HepG2 (cell line): ENCODE data around the gene PGC. TPM values are rescaled to one million over a fixed set of nuclear protein-coding genes. Genes with fewer than 3 reads are reported as not detected.

Experiments used
- EZH2 ChIP-seq: conservative IDR thresholded peaks from 2 replicates; pipeline ENCODE4 v1.6.1; 2012; ENCODE audit warnings: mild to moderate bottlenecking, low read depth, low read length, moderate library complexity
- HNF4G ChIP-seq, 2 experiments: sonication (generic) in 1 of 2; formaldehyde crosslinking in 1 of 2; IDR thresholded peaks; 2 replicates each; pipeline versions ENCODE4 v1.4.0 to v1.6.1; 2011 to 2020; ENCODE audit warnings: borderline replicate concordance in 2 of 2, low read depth in 2 of 2, mild to moderate bottlenecking in 2 of 2, low read length in 1 of 2, missing genetic modification reagents in 1 of 2, moderate library complexity in 1 of 2
- JUNB ChIP-seq: sonication (generic); formaldehyde crosslinking; IDR thresholded peaks from 2 replicates; pipeline ENCODE4 v1.8.0; 2022; ENCODE audit warnings: missing genetic modification reagents, mild to moderate bottlenecking, borderline replicate concordance
- KLF9 ChIP-seq: IDR thresholded peaks from 2 replicates; pipeline ENCODE4 v1.6.1; 2016; ENCODE audit warnings: low read depth
- MED8 ChIP-seq: sonication (generic); formaldehyde crosslinking; IDR thresholded peaks from 2 replicates; pipeline ENCODE4 v1.8.1; 2023; ENCODE audit warnings: mild to moderate bottlenecking, missing genetic modification reagents; ENCODE audit not compliant: insufficient replicate concordance
- REPIN1 ChIP-seq: sonication (generic); formaldehyde crosslinking; IDR thresholded peaks from 2 replicates; pipeline ENCODE4 v1.8.0; 2022; ENCODE audit warnings: missing genetic modification reagents, low read depth, mild to moderate bottlenecking, borderline replicate concordance
- SNAI1 ChIP-seq: sonication (generic); formaldehyde crosslinking; IDR thresholded peaks from 2 replicates; pipeline ENCODE4 v1.5.0; 2020; ENCODE audit warnings: mild to moderate bottlenecking, missing genetic modification reagents, borderline replicate concordance
- SOX13 ChIP-seq, 3 experiments: fragments of 450-650 bp in 1 of 3; sonication (generic) in 1 of 3; formaldehyde crosslinking in 1 of 3; IDR thresholded peaks in 2 of 3; conservative IDR thresholded peaks in 1 of 3; 2 replicates each; pipeline versions ENCODE4 v1.5.0 to v1.6.1; 2016 to 2020; ENCODE audit warnings: antibody characterized with exemption in 1 of 3, mild to moderate bottlenecking in 1 of 3, missing compliant biosample characterization in 1 of 3, missing genetic modification reagents in 1 of 3, moderate library complexity in 1 of 3
- ZKSCAN1 ChIP-seq: fragments of 150-350 bp; IDR thresholded peaks from 2 replicates; pipeline ENCODE4 v1.6.1; 2014; ENCODE audit warnings: low read length
- ZNF282 ChIP-seq: fragments of 450-650 bp; IDR thresholded peaks from 2 replicates; pipeline ENCODE4 v1.6.1; 2018; ENCODE audit not compliant: partially characterized antibody
- ZNF3 ChIP-seq: IDR thresholded peaks from 2 replicates; pipeline ENCODE4 v1.7.0; 2017; ENCODE audit warnings: inconsistent platforms
- ZNF333 ChIP-seq: sonication (generic); formaldehyde crosslinking; IDR thresholded peaks from 2 replicates; pipeline ENCODE4 v1.4.0; 2020; ENCODE audit warnings: mild to moderate bottlenecking, missing genetic modification reagents, borderline replicate concordance
- ZNF430 ChIP-seq: sonication (generic); formaldehyde crosslinking; IDR thresholded peaks from 2 replicates; pipeline ENCODE4 v1.9.0; 2021; ENCODE audit warnings: mild to moderate bottlenecking, missing genetic modification reagents
- ZNF788 ChIP-seq: sonication (generic); formaldehyde crosslinking; IDR thresholded peaks from 2 replicates; pipeline ENCODE4 v1.5.0; 2020; ENCODE audit warnings: mild to moderate bottlenecking, missing genetic modification reagents, borderline replicate concordance
- ZSCAN25 ChIP-seq: sonication (generic); formaldehyde crosslinking; IDR thresholded peaks from 2 replicates; pipeline ENCODE4 v1.8.0; 2022; ENCODE audit warnings: mild to moderate bottlenecking, missing genetic modification reagents
- ZSCAN31 ChIP-seq: sonication (generic); formaldehyde crosslinking; IDR thresholded peaks from 2 replicates; pipeline ENCODE4 v1.5.0; 2020; ENCODE audit warnings: low read depth, mild to moderate bottlenecking, missing genetic modification reagents
- polyA plus RNA-seq, 8 experiments: library from polyadenylated mRNA; depleted of rRNA in 3 of 8; stranded (reverse) in 7 of 8; unstranded in 1 of 8; fragments of >200 nt; fragmentation: Illumina TruSeq in 4 of 8; extraction: Trizol in 4 of 8; gene quantifications; 2 replicates each; pipeline versions ENCODE4 v1.2.1 to v1.2.3, GENCODE V29; 2011 to 2016; ENCODE audit warnings: low read depth in 4 of 8, missing spikeins in 1 of 8, mixed read lengths in 1 of 8; ENCODE audit not compliant: insufficient read depth in 1 of 8
- total RNA-seq, 5 experiments: library from RNA; depleted of rRNA; stranded (reverse); fragments of >200 nt; fragmentation: Illumina TruSeq; extraction: Trizol; gene quantifications; 2 replicates each; pipeline ENCODE4 v1.2.3, GENCODE V29; 2016; ENCODE audit warnings: low read depth in 1 of 5
- TF ChIP-seq, protein P1 (sequence below): sonication (generic); formaldehyde crosslinking; IDR thresholded peaks from 2 replicates; pipeline ENCODE4 v1.5.0; 2020; ENCODE audit warnings: mild to moderate bottlenecking, missing genetic modification reagents
- TF ChIP-seq, protein P2 (sequence below): sonication (generic); formaldehyde crosslinking; IDR thresholded peaks from 2 replicates; pipeline ENCODE4 v1.4.0; 2020; ENCODE audit warnings: missing genetic modification reagents
- TF ChIP-seq, protein P3 (sequence below): IDR thresholded peaks from 2 replicates; pipeline ENCODE4 v1.6.1; 2016; ENCODE audit warnings: missing biosample characterization, missing genetic modification reagents, low read depth
- TF ChIP-seq, protein P4 (sequence below): sonication (generic); formaldehyde crosslinking; IDR thresholded peaks from 2 replicates; pipeline ENCODE4 v1.5.0; 2020; ENCODE audit warnings: missing genetic modification reagents, mild to moderate bottlenecking, borderline replicate concordance

The PGC gene
- total and polyA plus RNA-seq, 2 of the 13 experiments (the other 11 are each of a cell fraction or from before 2014, with no cell fraction given) = 426 to 502 TPM

DNA sequence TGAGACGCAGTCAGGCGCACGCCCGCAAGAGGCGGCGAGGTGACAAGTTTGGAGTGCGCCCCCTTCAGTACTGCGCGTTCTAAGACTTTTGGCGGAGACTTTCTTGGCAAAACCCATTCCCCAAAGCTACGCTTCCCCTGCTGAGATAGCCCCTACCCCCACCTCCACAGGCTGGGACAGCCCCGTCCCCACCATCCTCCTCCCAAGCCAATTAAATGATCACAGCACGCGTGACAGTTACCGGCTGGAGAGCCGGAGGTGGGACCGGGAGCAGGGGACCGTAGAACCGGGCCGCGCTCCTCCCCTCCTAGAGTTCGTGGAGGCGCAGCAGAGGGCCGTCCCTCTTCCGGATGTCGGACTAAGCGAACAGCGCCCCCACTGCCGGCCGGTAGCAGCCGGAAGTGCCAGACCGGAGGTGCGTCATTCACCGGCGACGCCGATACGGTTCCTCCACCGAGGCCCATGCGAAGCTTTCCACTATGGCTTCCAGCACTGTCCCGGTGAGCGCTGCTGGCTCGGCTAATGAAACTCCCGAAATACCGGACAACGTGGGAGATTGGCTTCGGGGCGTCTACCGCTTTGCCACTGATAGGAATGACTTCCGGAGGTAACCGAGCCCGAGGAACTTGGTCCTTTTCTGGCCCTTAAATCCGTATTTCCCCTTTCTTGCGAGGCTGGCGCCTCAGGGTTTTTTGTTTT is 40.2 kb upstream of the PGC start, which contains the start of gene TOMM6 (continued):
- TF ChIP-seq, protein P1, sequence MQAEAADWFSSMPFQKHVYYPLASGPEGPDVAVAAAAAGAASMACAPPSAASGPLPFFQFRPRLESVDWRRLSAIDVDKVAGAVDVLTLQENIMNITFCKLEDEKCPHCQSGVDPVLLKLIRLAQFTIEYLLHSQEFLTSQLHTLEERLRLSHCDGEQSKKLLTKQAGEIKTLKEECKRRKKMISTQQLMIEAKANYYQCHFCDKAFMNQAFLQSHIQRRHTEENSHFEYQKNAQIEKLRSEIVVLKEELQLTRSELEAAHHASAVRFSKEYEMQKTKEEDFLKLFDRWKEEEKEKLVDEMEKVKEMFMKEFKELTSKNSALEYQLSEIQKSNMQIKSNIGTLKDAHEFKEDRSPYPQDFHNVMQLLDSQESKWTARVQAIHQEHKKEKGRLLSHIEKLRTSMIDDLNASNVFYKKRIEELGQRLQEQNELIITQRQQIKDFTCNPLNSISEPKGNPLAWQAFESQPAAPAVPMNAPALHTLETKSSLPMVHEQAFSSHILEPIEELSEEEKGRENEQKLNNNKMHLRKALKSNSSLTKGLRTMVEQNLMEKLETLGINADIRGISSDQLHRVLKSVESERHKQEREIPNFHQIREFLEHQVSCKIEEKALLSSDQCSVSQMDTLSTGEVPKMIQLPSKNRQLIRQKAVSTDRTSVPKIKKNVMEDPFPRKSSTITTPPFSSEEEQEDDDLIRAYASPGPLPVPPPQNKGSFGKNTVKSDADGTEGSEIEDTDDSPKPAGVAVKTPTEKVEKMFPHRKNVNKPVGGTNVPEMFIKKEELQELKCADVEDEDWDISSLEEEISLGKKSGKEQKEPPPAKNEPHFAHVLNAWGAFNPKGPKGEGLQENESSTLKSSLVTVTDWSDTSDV = peak; percentile 43; the same call in 1 of the 2 replicates
- no peak; the same call in 1 of the 2 replicates for TF ChIP-seq SNAI1 (CRISPR knock-in tag)
- TF ChIP-seq, protein P2, sequence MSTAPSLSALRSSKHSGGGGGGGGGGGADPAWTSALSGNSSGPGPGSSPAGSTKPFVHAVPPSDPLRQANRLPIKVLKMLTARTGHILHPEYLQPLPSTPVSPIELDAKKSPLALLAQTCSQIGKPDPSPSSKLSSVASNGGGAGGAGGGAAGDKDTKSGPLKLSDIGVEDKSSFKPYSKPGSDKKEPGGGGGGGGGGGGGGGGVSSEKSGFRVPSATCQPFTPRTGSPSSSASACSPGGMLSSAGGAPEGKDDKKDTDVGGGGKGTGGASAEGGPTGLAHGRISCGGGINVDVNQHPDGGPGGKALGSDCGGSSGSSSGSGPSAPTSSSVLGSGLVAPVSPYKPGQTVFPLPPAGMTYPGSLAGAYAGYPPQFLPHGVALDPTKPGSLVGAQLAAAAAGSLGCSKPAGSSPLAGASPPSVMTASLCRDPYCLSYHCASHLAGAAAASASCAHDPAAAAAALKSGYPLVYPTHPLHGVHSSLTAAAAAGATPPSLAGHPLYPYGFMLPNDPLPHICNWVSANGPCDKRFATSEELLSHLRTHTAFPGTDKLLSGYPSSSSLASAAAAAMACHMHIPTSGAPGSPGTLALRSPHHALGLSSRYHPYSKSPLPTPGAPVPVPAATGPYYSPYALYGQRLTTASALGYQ (CRISPR knock-in tag) = peak; percentile 58; the same call in 1 of the 2 replicates
- TF ChIP-seq JUNB (CRISPR knock-in tag) = no peak
- TF ChIP-seq REPIN1 (CRISPR knock-in tag) = peak; percentile 93; the same call in 1 of the 2 replicates
- no peak for TF ChIP-seq HNF4G (IDR thresholded peaks at IDR 0.05; ENCODE audit: borderline replicate concordance, low read depth, low read length)
- peak; percentile 64; the same call in 1 of the 2 replicates for TF ChIP-seq HNF4G (CRISPR knock-in tag; IDR thresholded peaks at IDR 0.05; ENCODE audit: borderline replicate concordance, low read depth)
- peak; percentile 53; the same call in 1 of the 2 replicates for TF ChIP-seq ZKSCAN1
- TF ChIP-seq, protein P3, sequence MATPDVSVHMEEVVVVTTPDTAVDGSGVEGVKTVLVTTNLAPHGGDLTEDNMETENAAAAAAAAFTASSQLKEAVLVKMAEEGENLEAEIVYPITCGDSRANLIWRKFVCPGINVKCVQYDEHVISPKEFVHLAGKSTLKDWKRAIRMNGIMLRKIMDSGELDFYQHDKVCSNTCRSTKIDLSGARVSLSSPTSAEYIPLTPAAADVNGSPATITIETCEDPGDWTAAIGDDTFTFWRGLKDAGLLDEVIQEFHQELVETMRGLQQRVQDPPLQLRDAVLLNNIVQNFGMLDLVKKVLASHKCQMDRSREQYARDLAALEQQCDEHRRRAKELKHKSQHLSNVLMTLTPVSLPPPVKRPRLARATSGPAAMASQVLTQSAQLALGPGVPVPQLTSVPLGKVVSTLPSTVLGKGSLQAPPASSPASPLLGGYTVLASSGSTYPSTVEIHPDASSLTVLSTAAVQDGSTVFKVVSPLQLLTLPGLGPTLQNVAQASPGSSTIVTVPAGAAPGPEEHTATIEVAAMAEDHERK (CRISPR knock-in tag) = peak; percentile 48; the same call in 1 of the 2 replicates
- peak; percentile 97 for TF ChIP-seq ZNF788 (CRISPR knock-in tag)
- TF ChIP-seq MED8 (CRISPR knock-in tag) = no peak
- no peak for TF ChIP-seq ZNF3 (CRISPR knock-in tag)
- no peak for TF ChIP-seq SOX13 (IDR thresholded peaks at IDR 0.05)
- peak in 1 of 2 experiments; percentile 68; a peak in 3 of 4 replicates for TF ChIP-seq SOX13 (CRISPR knock-in tag; conservative IDR thresholded peaks at IDR 0.05 in 1 of 2, IDR thresholded peaks at IDR 0.05 in 1 of 2)
- TF ChIP-seq EZH2 = no peak
- peak; percentile 97 for TF ChIP-seq ZNF430
- peak; percentile 11 for TF ChIP-seq ZSCAN25 (CRISPR knock-in tag)
- no peak for TF ChIP-seq ZNF282
- peak; percentile 85 for TF ChIP-seq ZSCAN31
- 0 out of 2 replicates have a peak, but pooled peaks have one; percentile 84 for TF ChIP-seq KLF9 (CRISPR knock-in tag)
- 0 out of 2 replicates have a peak, but pooled peaks have one; percentile 20 for TF ChIP-seq ZNF333
- TF ChIP-seq, protein P4, sequence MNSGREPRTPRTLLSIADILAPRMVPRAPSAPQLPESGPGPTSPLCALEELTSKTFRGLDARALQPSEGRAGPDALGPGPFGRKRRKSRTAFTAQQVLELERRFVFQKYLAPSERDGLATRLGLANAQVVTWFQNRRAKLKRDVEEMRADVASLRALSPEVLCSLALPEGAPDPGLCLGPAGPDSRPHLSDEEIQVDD (CRISPR knock-in tag) = no peak
